H1 (cell line): ENCODE results near the gene OLA1.

Experiments
- EP300 ChIP-seq, 2 experiments: IDR thresholded peaks; 1 replicate in 1 of 2; 2 replicates in 1 of 2; pipeline ENCODE4 v1.6.1; 2011 to 2012; ENCODE audit warnings: low read depth in 2 of 2, low read length in 2 of 2, mild to moderate bottlenecking in 2 of 2, borderline replicate concordance in 1 of 2, inconsistent platforms in 1 of 2, moderate library complexity in 1 of 2
- FOSL1 ChIP-seq: IDR thresholded peaks from 2 replicates; pipeline ENCODE4 v1.6.1; 2011; ENCODE audit warnings: mild to moderate bottlenecking, low read depth, low read length, moderate library complexity; ENCODE audit not compliant: insufficient read depth
- JUN ChIP-seq: IDR thresholded peaks from 2 replicates; pipeline ENCODE4 v1.6.1; 2011; ENCODE audit warnings: low read depth, mild to moderate bottlenecking, improper control_type of control experiment, low read length
- PHF8 ChIP-seq: fragments of 200-600 bp; sonication (generic); conservative IDR thresholded peaks from 2 replicates; pipeline ENCODE4 v1.7.1; 2012; ENCODE audit warnings: low read depth, mild to moderate bottlenecking, inconsistent platforms, low read length, moderate library complexity
- POLR2A ChIP-seq, 2 experiments: IDR thresholded peaks; 1 replicate in 1 of 2; 2 replicates in 1 of 2; pipeline ENCODE4 v1.6.1; 2011; ENCODE audit warnings: low read depth in 2 of 2, low read length in 2 of 2, mild to moderate bottlenecking in 2 of 2; ENCODE audit errors: control extremely low read depth in 1 of 2
- POU5F1 ChIP-seq: IDR thresholded peaks from 2 replicates; pipeline ENCODE4 v1.6.1; 2011; ENCODE audit warnings: low read depth, mild to moderate bottlenecking, low read length, moderate library complexity
- SP1 ChIP-seq: IDR thresholded peaks from 2 replicates; pipeline ENCODE4 v1.6.1; 2011; ENCODE audit warnings: low read depth, low read length
- TBP ChIP-seq: IDR thresholded peaks from 2 replicates; pipeline ENCODE4 v1.6.1; 2011; ENCODE audit warnings: low read depth, low read length, improper control_type of control experiment
- TF ChIP-seq, protein P1 (sequence below), 3 experiments: IDR thresholded peaks; 1 replicate in 2 of 3; 2 replicates in 1 of 3; pipeline versions ENCODE4 v1.5.1 to v1.6.1; 2011; ENCODE audit warnings: low read length in 3 of 3, mild to moderate bottlenecking in 3 of 3, inconsistent platforms in 2 of 3, low read depth in 1 of 3, moderate library complexity in 1 of 3; ENCODE audit not compliant: insufficient read depth in 1 of 3; ENCODE audit errors: control extremely low read depth in 1 of 3
- TF ChIP-seq, protein P2 (sequence below): IDR thresholded peaks from 2 replicates; pipeline ENCODE4 v1.6.1; 2012; ENCODE audit warnings: inconsistent platforms

DNA sequence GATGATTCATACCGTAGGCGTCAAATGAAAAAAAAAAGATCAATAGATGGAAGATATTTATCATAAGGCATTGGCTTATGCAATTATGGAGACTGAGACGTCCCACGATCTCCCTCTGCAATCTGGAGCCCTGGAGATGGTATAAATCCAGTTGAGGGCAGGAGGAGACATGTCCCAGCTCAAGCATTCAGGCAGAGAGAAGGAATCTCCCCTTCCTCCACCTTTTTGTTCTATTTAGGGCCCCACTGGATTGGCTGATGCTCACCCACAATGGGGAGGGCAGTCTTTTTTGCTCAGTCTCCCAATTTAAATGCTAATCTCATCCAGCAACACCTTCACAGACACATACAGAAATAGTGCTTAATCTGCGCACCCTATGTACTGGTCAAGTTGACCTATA is 18.0 kb upstream of the OLA1 start:
- no peak for TF ChIP-seq POU5F1
- no peak for TF ChIP-seq POLR2A (IDR thresholded peaks at IDR 0.05; ENCODE audit: control extremely low read depth in 1 of 2, low read depth in 2 of 2, low read length in 2 of 2)
- TF ChIP-seq TBP, result no peak
- TF ChIP-seq, protein P1, sequence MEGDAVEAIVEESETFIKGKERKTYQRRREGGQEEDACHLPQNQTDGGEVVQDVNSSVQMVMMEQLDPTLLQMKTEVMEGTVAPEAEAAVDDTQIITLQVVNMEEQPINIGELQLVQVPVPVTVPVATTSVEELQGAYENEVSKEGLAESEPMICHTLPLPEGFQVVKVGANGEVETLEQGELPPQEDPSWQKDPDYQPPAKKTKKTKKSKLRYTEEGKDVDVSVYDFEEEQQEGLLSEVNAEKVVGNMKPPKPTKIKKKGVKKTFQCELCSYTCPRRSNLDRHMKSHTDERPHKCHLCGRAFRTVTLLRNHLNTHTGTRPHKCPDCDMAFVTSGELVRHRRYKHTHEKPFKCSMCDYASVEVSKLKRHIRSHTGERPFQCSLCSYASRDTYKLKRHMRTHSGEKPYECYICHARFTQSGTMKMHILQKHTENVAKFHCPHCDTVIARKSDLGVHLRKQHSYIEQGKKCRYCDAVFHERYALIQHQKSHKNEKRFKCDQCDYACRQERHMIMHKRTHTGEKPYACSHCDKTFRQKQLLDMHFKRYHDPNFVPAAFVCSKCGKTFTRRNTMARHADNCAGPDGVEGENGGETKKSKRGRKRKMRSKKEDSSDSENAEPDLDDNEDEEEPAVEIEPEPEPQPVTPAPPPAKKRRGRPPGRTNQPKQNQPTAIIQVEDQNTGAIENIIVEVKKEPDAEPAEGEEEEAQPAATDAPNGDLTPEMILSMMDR (IDR thresholded peaks at IDR 0.05; ENCODE audit: control extremely low read depth in 1 of 3, insufficient read depth in 1 of 3, low read depth in 1 of 3, low read length in 3 of 3), result no peak
- TF ChIP-seq FOSL1, result no peak
- no peak for TF ChIP-seq SP1
- TF ChIP-seq, protein P2, sequence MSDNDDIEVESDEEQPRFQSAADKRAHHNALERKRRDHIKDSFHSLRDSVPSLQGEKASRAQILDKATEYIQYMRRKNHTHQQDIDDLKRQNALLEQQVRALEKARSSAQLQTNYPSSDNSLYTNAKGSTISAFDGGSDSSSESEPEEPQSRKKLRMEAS, result no peak
- TF ChIP-seq PHF8, result no peak
- TF ChIP-seq JUN, result no peak
- no peak for TF ChIP-seq EP300 (IDR thresholded peaks at IDR 0.05; ENCODE audit: borderline replicate concordance in 1 of 2, low read depth in 2 of 2, low read length in 2 of 2)
